Hepatocyte (in vitro differentiated cells): Measurements from ENCODE around the gene RGS3.

Experiments
- EZH2 ChIP-seq: fragments of 200-600 bp; sonication (generic); IDR thresholded peaks from 2 replicates; pipeline ENCODE4 v1.6.1; 2016; ENCODE audit warnings: antibody characterized with exemption, mild to moderate bottlenecking, borderline replicate concordance
- EZH2phosphoT487 ChIP-seq: fragments of 200-600 bp; sonication (generic); IDR thresholded peaks from one replicate; pipeline ENCODE4 v1.6.1; 2018; ENCODE audit warnings: antibody characterized with exemption, mild to moderate bottlenecking, low read depth, moderate library complexity; ENCODE audit not compliant: unreplicated experiment, severe bottlenecking
- TF ChIP-seq, protein P1 (sequence below): fragments of 200-600 bp; sonication (generic); IDR thresholded peaks from 2 replicates; pipeline ENCODE4 v1.5.1; 2016; ENCODE audit warnings: antibody characterized with exemption, mild to moderate bottlenecking; ENCODE audit not compliant: poor library complexity

DNA sequence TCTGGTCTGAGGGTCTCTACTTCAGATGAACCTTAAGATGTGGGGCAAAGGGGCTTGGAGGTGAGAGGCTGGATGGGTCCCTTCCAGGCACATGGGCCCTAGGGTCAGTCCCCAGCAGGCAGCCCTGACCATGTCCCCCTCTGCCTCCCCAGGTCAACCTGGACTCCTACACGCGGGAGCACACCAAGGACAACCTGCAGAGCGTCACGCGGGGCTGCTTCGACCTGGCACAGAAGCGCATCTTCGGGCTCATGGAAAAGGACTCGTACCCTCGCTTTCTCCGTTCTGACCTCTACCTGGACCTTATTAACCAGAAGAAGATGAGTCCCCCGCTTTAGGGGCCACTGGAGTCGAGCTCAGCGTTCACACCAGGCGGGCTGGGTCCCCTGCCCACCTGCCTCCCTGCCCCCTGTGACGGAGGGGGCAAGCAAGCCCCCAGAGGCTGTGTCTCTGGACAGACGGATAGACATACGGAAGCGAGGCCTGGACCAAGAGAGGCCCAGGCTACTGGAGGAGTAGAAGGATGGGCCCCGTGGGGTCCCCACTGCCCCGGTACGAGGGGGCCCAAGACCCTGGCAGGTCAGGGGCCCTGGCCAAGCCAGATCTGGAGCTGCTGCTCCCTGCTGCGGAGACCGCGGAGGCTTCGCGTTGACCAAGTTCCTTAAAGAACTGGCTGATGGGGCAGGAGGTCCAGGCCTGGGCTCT, 133.2 kb downstream of the RGS3 start:
- TF ChIP-seq EZH2phosphoT487 (no peak), EZH2 (no peak)
- TF ChIP-seq, protein P1, sequence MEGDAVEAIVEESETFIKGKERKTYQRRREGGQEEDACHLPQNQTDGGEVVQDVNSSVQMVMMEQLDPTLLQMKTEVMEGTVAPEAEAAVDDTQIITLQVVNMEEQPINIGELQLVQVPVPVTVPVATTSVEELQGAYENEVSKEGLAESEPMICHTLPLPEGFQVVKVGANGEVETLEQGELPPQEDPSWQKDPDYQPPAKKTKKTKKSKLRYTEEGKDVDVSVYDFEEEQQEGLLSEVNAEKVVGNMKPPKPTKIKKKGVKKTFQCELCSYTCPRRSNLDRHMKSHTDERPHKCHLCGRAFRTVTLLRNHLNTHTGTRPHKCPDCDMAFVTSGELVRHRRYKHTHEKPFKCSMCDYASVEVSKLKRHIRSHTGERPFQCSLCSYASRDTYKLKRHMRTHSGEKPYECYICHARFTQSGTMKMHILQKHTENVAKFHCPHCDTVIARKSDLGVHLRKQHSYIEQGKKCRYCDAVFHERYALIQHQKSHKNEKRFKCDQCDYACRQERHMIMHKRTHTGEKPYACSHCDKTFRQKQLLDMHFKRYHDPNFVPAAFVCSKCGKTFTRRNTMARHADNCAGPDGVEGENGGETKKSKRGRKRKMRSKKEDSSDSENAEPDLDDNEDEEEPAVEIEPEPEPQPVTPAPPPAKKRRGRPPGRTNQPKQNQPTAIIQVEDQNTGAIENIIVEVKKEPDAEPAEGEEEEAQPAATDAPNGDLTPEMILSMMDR: no peak
